Measurements from ENCODE around the gene CYP4A22.

The CYP4A22 gene

DNA sequence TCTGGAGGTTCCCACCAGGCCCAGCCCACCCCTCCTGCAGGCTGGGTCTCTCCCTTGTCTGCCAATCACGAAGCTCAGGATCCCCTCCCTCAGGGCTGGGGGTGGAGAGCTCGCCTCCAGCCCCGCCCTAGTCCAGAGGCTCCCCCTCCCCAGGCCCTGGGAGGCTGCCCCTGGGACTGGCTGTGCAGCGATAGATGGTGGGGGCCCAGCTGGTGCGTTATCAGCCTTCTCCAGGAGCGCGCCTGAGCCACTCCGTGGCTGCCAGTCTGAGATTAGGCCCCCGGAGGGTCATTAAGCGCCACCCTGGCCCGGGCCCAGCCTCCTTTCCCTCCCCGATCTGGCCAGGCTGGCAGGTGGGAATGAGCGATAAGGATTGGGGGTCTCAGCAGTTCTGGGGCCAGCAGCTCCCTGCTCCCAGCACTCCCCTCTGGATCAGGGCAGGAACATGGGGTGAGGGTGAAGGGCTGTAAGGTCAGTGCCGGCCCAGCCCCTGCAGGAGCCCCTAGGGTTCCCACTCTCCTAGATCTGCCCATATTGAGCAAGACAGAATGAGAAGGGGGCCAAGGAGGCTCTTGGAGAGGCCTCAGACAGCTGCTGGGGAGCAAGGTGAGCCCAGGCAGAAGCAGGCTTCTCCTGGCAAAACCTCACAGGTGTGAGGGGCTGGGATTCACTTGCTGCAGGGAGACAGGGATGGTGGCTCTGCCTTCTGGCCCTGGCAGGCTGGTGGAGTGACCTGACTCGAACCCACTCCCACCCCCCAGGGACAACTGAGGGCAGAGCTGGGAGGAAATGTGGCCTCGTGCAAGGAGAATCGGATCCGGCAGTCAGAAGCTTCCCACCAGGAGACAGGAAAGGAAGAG lies 44.1 kb downstream of the CYP4A22 start:
- no peak overlapping the region for H3K4me3 ChIP-seq (replicated peaks; ENCODE audit: low read depth, low read length)
- TF ChIP-seq CTCF (IDR thresholded peaks at IDR 0.05; ENCODE audit: insufficient read depth, low read length, poor library complexity, severe bottlenecking) = no peak
- no peaks in the 10 kb centered on the region for H3K36me3 ChIP-seq (ENCODE audit: control insufficient read depth, insufficient read depth, low read length)
- DNase-seq (ENCODE audit: extremely low read depth, insufficient read length) = no peak
- H3K27me3 ChIP-seq (replicated peaks; ENCODE audit: control insufficient read depth, insufficient read depth, low read length) = no peaks in the 10 kb centered on the region

DNA sequence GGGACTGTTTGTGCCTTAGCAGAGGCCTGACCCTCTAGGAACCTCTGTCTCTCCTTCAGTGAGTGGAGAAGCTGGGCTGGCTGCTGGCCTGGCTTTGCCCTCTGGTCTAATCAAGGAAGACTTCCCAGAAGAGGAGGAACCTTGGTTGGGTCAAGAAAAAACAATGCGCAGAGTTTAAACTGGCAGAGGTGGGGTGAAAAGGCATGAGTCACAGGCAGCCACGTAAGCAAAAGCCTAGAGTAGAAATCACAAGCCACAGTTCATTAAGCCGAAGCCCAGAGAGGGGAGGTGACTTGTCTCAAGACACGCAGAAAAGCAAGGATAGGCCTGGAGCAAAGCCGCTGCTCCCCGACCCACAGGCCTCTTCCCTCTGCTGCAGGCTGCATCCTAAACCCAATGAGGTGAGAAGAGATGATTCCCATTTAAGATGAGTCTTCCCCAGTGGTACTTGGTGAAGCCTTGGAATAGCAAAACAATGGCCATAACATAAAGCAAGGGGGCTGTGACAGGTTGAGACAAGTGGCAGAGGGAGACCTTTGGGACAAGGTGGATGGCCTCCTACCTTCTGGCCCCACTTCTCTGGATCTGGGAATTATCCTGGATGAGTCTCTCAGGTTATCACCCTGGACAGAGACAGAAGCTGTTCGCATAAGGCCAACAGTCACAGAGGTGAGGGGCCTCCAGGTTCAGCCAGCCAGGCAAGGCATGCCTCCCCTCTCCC lies 44.9 kb downstream of the CYP4A22 start:
- Histone ChIP-seq H3K27me3 (replicated peaks; ENCODE audit: control insufficient read depth, insufficient read depth, low read length) (no peaks in the 10 kb centered on the region; the same call in 1 of the 2 replicates), H3K4me3 (replicated peaks; ENCODE audit: low read depth, low read length) (no peak overlapping the region), H3K36me3 (ENCODE audit: control insufficient read depth, insufficient read depth, low read length) (no peaks in the 10 kb centered on the region)
- DNase-seq (ENCODE audit: extremely low read depth, insufficient read length) = no peak
- TF ChIP-seq CTCF (IDR thresholded peaks at IDR 0.05; ENCODE audit: insufficient read depth, low read length, poor library complexity, severe bottlenecking) = no peak

DNA sequence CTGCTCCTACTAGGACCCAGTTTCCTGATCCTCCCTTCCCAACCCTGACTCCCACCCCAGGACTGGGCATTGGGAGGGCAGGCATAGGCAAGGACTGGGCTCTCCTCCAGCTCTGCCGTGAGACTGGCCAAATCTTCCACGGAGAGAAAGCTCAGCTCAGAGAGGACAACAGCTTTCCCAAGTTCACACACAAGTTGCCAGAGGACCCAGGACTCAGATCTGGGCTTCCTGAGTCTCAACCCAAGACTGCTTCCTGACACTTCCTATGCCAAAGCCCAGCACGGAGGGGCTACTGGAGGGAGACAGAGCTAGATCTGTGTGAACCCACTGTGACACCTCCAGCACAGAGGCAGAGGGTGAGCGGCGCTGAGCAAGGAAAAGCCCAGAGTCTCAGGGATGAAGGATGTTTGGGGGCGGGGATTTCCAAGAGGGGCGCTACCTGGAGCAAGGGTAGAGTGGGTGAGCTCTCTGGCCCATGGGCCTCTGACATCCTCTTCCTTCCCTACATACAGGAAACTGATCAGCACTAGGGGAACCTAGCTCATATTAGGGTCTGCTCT lies 45.5 kb downstream of the CYP4A22 start:
- DNase-seq (ENCODE audit: extremely low read depth, insufficient read length) = no peak
- no peak overlapping the region for H3K4me3 ChIP-seq (replicated peaks; ENCODE audit: low read depth, low read length)
- no peaks in the 10 kb centered on the region for H3K36me3 ChIP-seq (ENCODE audit: control insufficient read depth, insufficient read depth, low read length)
- TF ChIP-seq CTCF (IDR thresholded peaks at IDR 0.05; ENCODE audit: insufficient read depth, low read length, poor library complexity, severe bottlenecking) = no peak
- H3K27me3 ChIP-seq (replicated peaks; ENCODE audit: control insufficient read depth, insufficient read depth, low read length) = no peaks in the 10 kb centered on the region; the same call in 1 of the 2 replicates

DNA sequence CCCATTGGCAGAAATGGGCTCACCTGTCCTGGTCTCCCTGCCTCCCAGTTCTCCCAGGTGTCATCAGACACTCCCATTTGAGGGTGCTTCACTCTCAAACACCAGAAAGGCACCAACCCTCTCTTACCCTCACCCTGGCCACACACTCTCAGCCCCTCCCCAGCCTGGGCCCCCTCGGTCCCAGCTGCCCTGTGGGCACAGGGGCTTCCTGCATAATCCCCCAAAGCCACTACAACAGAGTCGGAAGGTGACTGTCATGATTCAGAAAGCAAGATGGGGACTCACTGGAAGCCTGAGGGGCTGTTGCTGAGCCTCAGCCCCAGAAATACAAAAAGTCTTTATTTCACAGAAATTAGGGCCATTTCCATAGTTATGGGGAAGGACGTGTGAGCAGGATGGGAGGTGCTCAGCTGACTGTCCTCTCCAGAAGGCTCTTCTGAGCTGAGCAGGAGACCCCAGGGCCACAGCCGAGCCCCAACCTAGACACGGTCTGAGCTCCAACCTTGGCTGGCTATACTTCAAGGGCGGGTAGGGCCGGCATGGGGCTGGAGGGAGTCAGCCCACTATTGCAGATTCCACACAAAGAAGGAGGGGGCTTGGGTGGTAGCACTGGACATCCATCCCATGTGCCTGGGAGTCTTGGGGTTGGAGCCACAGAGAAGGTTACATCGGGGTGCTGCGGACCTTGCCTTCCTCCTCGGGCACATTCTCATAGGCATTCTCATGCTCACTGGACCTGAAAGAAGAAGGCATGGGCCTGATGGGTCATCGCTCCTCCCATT lies 46.3 kb downstream of the CYP4A22 start:
- no peaks in the 10 kb centered on the region; the same call in 1 of the 2 replicates for H3K27me3 ChIP-seq (replicated peaks; ENCODE audit: control insufficient read depth, insufficient read depth, low read length)
- TF ChIP-seq CTCF (IDR thresholded peaks at IDR 0.05; ENCODE audit: insufficient read depth, low read length, poor library complexity, severe bottlenecking) = no peak
- no peak for DNase-seq (ENCODE audit: extremely low read depth, insufficient read length)
- no peak overlapping the region for H3K4me3 ChIP-seq (replicated peaks; ENCODE audit: low read depth, low read length)
- H3K36me3 ChIP-seq (ENCODE audit: control insufficient read depth, insufficient read depth, low read length) = no peaks in the 10 kb centered on the region

GRCh38 chr1:47184090-47184821 lies 47.0 kb downstream of the CYP4A22 start:
- no peak for DNase-seq (ENCODE audit: extremely low read depth, insufficient read length)
- H3K36me3 ChIP-seq (ENCODE audit: control insufficient read depth, insufficient read depth, low read length) = no peaks in the 10 kb centered on the region
- no peak overlapping the region for H3K4me3 ChIP-seq (replicated peaks; ENCODE audit: low read depth, low read length)
- no peak for TF ChIP-seq CTCF (IDR thresholded peaks at IDR 0.05; ENCODE audit: insufficient read depth, low read length, poor library complexity, severe bottlenecking)
- no peaks in the 10 kb centered on the region; the same call in 1 of the 2 replicates for H3K27me3 ChIP-seq (replicated peaks; ENCODE audit: control insufficient read depth, insufficient read depth, low read length)

Data from GM06990 (cell line).